HG03460 (cell line): ENCODE measurements around the gene SEMA3E.

ENCODE experiments used
- ATAC-seq: cut with Tn5 transposase; IDR thresholded peaks from one replicate; pipeline ENCODE4 v1.9.1; 2021; ENCODE audit not compliant: unreplicated experiment

Gene SEMA3E

DNA sequence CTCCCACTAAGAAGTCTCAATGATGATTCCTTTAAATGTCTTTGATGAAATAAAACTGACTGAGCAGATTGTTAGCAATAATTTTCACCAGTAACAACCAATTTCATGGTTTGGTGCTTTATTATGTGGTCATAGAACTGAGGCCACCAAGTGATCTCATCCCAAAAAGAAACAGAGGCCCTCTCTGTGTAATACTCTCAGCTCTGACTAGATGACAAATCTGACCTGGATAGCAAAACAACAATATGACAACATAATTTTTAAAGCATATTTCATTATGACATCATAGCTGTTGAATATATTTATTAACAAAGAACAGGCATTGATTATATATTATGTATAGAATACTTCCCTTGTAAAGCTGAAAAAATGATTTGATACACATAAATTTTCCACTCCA lies 5.9 kb downstream of the SEMA3E start:
- no peak for ATAC-seq

DNA sequence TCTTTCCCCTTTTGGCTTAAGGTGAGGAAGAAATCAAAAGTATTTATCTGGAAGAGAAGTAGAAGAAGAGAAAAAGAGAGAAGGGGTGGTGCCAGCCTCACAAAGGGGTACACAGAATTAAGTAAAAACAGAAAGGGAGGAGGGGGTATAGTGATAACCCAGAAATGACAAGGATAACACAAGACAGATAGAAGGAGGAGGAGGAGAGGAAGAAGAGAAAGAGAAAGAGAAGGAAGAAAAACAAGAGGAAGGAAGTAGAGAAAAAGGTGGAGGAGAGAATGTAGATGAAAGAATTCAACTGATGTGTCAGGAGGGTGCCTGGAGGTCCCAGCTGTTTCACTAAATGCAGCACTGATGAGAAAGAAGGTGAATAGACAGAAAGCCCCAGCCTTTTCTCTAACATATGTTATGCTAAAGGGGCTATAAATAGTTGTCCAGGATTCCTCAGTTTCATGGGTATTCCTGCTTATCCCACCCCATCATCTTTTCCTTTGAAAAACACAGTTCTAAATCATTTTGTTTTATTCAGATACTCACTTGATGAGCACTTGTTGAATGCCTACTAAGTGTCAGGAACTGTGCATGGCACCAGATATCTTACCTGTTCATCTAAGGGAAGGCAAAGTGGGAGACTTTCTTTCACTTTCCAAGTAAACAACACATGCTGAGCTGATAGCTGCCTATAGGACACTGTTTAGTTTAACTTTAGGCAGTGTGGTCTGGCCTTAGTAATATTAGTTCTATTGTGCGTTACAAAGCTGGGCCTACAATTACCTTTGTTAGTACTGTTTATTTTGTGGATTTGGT lies 8.0 kb downstream of the SEMA3E start:
- no peak for ATAC-seq

DNA sequence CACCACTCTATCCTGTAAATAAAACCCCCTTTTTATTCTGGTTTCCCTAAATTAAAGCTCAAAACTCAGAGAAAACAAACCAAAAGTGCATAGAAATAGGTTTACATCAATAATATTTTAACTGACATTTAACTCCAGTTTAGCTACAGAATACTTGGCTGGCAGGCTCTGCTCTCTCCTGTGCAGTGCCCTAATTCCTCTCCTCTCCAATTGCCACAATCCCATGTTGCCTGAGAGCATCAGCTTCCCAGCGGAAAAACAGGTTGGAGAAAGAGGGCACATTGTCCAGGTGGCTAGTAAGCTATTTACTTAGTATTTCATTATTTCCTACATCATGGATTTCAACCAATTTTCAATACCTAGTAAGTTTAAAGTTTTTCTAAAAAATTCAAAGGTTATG lies 8.7 kb downstream of the SEMA3E start:
- ATAC-seq, result no peak

DNA sequence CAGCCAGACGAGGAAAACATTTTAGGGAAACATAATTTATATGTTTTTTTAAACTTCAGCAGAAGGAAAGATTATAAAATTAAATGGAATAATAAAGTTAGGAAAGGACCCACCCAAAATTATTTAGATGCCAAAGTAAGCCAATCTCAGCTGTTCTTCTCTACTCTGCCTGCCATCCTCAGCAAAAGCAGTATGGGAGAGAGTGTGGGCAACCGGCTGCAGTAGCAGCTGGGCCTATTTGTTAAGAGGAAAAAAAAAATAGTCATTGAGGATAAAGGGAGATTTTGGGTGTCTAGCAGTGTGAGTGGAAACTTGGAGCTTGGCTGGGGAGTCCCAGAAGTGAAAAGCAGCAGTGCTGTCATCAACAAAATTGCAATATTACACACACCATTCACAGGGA lies 15.4 kb downstream of the SEMA3E start:
- ATAC-seq, result no peak

DNA sequence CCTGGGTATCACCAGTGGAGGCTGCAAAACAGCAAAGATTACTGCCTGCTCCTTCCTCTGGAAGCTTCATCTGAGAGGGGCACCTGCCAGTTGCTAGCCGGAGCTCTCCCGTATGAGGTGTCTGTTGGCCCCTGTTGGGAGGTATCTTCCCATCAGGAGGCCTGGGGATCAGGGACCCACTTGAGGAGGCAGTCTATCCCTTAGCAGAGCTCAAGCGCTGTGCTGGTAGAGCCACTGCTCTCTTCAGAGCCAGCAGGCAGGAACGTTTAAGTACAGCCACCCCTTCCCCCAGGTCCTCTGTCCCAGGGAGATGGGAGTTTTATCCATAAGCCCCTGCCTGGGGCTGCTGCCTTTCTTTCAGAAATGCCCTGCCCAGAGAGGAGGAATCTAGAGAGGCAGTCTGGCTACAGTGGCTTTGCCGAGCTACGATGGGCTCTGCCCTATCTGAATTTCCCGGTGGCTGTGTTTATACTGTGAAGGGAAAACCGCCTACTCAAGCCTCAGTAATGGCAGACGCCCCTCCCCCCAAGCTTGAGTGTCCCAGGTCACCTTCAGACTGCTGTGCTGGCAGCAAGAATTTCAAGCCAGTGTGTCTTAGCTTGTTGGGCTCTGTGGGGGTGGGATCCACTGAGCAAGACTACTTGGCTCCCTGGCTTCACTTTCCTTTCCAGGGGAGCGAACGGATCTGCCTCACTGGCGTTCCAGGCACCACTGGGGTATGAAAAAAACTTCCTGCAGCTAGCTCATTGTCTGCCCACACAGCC lies 19.6 kb downstream of the SEMA3E start:
- no peak for ATAC-seq

DNA sequence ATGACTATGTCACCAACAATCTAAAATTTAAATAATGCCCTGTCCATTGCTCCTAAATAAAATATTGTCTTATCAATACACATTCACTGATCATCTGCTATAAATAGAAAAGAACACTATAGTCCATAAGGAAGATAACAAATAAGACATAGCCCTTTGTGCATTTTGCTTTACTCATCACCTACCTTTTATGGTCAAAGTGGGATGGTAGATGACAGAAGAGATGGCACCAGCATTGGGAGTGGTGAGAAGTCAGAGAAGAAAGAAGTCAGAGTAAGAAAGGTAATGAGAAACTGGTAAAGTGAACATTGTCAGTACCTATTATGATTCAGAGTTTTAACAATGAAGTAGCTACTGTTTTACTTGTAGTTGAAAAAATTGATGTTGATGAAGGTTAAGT lies 31.1 kb downstream of the SEMA3E start:
- no peak for ATAC-seq

DNA sequence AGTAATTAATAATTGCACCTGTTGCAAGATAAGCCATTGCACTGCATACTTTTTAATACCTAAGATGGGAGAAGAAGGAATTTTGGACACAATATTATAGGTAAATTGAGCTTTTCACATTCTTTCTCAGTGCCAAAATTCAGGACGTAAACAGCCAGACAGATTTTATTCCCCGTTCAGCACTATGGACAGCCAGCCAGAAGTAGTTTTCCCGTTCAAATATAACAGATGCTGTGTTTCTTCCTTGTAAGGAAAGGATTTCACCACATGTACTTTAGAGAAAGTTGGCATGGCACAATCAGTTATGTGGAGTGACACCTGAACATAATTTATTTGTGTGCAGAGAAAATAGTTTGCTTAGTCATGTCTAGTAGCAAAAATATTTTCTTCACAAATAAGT lies 34.8 kb downstream of the SEMA3E start:
- ATAC-seq, result no peak

DNA sequence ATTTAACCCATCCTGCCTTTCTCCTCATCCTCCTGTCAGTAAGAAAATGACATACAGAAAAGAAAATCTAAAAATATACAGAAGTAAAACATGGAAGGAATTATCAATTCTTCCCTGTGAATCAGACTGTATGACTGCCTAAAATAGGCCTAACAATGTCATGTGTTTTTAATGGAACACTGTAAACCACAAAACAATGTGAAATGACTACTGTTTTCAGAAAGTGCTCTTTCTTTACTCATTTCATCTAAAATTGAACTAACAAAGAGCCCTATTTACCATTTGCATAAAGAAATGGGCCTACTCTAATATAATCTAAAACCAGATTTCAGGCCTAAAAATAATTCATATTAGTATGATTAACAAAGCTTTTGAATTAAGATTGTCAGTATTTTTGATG lies 35.7 kb downstream of the SEMA3E start:
- no peak for ATAC-seq

DNA sequence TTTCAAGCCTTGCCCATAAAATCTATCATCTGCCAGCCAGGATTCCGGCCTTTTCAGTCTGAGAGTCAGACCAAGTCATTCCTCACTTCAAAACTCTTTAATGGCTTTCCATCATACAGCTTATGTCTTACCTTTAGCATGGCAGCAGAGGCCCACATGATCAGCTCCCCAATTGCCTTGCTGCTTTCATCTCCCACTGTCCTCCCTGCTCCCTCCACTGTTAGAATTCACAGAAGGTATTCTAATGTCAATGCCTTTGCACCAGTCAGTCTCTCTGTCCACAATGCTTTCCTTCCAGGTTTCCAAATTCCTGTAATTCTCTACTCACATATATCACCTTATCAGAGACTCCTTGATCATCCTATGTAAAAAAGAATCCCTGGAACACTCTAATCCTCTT lies 37.2 kb downstream of the SEMA3E start:
- no peak for ATAC-seq

DNA sequence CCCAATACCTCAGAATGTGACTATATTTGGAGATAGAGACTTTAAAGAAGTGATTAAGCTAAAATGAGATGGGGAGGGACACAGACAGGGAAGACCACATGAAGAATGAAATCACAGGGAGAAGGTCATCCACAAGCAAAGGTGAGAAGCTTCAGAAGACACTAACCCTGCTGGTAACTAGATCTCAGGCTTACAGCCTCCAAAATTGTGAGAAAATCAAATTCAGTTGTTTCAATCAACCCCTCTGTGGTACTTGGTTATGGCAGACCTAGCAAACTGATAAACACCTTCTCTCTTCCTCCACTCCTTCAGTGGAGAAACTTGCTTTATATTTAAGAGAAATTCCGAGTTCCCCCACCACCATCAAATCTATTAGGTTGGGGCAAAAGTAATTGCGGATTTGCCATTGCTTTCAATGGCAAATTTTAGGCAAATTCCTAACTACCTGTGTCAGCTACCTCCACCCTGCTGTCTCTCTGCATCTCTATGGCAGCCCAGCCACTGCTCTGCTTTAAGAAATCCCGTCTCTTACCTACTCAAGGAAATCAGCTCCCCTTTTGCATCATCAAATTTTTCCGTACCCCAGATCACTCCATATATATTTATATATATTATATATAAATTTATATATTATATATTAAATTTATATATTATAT lies 38.2 kb downstream of the SEMA3E start:
- ATAC-seq, result no peak

DNA sequence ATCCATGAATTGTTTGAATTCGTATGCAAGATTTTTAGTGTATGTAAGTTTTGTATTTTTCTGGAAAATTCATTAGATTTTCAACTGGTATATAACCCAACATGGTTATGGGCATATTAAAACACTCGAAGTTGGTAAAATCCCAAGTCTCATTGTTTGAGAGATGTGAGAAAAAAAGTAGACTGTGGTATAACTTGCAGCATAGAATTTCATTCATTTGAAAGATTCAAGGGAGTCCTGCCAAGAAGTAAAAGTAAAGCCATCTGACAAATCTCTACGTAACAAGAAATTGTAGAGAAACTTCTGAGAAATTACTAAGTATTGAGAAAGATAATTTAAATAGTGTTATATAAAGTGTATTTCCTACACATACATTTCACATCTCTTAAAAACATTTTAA lies 40.2 kb downstream of the SEMA3E start:
- no peak for ATAC-seq

DNA sequence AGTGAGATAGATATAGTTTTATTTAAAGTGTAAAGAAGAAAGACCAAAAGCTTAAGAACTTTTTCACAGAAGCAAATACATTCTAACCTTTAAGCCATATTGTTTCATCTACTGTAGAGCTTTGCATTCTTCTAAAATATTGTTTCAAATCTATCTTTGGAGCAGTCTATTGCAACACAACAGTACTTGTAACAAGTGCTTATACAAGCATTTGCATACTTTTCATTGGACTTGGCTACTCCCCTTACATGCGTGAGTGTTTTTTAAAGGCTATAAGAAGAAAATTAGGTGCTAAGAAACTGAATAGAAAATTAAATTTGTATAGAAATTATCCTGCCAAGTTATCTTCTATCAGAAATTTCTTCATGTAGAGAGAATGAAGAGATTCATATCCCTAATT lies 45.3 kb downstream of the SEMA3E start:
- no peak for ATAC-seq

DNA sequence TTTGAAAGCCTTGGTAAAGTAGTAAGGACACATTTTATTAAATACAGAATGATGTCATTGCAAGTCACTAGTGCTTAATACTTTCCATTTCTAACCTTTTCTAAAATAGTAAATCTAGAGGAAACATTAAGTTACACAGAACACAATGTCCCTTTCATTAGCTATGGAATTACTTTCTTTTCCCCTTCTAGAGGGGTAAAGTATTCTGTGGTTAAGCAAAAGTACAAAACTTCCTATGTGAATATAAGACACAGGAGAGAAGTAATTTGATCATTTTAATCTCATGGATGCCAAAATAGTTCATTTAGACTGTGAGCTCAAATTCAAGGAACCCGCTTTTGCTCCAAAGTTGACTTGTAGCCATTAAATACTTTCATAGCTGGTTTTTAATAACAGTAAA lies 49.8 kb downstream of the SEMA3E start:
- ATAC-seq, result no peak

DNA sequence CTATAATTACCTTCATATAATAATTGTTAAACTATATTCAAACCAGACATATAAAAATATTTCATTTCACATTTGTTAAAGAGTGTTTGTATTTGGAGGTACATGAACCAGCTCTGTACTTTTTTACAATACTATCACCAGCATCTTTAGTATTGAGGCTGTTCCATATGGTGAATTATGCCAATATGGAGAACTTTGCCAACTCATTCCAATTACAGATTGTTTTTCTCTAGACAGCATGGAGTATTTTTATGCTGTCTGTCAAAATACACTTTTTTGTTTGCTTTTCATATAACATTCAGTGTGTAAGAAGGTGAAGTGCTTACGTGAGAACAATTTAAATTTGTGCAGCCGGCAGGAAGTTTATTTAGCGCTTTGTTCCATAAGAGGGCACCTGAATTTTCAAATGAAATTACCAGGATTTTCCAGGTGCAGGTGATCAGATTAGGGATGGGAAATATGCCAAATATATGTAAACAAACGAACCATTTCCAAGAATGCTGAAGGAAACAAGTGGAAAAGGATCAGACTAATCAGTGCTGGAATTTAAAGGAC lies 54.9 kb downstream of the SEMA3E start:
- ATAC-seq, result no peak

DNA sequence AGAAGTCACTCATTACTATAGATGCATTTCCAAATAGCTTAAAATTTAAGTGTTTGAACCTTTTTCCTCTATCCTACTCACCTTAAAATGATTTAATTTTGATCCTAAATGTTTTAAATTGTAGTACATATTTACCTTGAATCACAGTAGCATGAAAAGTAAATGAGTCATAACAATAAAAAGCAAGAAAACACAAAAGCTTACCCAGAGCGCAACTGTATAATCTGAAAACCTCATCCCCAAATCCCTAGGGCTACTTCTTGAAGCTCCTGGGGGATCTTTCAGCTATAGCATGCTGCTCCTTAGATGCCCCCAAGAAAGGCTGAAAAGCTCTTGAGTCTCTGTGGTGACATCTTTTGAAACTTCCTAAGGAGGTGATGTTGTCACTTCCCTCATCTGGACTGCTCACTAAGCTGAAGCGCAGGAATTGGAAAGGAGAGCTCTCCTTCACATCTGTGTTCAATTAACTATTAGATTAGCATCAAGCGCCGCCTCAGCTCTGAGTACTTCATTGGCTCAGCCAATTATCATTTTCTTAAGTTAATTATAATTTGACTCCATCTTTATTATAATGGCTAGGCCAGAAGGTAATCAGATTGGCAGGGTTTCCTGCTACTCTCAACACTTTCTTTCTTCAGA lies 60.2 kb downstream of the SEMA3E start:
- ATAC-seq, result no peak

DNA sequence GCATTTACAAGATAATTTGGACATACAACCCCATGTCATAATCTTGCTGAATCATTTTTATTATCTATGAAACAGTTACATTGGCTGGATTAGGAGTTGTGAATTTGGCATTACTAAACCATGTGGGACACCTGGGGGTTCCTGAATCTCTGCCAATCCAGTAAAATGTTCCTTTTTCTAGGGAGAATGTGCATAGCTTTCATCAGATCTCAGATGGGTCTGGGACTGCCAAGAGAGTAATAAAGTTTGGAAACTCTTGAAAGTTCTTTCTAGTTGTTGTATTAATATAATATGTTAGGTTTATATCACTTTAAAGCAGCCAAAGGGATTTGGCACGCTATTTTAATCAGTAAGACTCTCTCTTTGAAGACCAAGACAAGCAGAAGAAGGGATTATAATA lies 62.7 kb downstream of the SEMA3E start:
- no peak for ATAC-seq

DNA sequence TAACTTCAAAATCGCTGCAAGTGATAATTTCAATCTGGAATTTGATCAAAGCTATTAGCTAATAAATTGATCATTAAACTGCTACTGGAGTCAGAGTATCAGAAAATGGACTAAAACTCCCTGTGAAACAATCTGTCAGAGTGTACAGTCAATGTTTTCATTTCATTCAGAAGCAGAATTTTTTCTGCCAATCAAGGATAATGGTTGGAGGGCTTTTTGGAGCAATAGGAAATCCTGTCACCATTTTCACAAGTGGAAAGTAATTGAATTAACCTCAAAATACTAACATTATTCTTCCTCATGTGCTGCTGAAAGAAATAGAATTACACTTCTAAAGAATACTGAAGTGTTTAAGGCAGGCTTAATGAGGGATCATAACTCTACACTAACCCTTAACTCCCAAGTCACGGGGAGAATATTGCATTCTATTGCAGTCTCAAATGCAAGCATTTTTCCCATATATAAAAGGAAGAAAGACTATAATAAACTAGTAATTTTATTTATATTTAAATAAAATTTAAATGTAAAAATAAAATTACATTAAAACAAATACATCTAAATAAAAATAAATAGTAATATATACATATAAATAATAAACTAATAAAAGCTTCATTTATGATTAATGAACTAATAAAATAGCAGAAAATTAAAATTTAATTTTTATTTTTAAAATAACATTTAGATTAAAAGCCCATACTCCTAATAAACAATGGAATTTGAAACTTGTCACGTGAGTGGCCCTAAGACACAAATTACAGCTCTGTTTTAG lies 67.1 kb downstream of the SEMA3E start:
- no peak for ATAC-seq

DNA sequence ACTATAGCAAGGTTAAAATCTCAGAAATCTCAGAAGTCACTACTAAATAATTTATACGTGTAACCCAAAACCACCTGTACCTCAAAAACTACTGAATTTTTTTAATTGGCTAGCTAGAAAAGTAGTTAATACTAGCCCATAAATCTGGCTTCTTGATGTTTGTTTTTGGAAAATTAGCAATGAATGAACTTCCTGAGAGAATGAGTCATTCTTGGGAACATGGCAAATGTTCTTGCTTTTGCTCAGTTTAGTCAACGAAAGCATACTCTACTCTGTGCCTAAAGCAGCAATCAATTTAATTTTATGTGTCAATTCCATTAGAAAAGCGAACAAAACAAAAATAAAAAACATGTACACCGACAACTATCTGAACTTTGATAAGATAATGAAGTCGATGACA lies 69.2 kb downstream of the SEMA3E start:
- ATAC-seq, result no peak

DNA sequence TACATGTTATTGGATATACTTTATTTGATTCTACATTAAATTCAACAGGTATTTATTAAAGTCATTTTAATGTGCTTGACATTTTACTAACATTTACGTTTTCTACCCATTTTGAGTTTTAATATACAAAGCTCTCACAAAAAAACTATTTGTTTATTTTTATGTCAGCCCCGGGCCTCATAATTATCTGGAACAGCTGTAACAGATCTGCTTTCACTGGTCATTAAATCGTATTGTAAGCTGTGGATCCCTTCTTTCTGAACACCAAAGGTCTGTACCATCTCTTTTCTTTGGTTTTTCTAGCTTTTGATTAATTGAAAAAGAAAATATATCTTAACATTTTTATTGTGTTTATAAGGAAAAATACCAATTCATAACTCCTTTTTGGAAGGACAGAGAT lies 73.5 kb downstream of the SEMA3E start:
- no peak for ATAC-seq

DNA sequence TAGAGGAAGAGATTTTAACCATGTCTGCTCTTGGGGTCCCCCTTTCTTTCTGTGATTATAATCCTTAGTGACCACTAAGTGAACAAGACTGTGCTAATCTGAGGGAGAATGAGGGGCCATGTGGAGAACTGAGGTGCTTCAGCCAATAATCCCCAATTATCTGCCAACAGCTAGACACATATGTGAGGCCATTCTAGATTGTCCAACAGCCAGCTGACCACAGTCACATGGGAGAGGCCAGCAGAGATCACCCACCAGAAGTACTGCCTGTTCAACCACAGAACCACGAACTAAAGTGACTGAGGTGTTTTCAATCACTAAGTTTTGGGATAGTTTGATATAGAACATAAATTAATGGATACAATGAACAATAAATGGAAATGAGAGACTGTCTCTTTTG lies 74.3 kb downstream of the SEMA3E start:
- no peak for ATAC-seq

DNA sequence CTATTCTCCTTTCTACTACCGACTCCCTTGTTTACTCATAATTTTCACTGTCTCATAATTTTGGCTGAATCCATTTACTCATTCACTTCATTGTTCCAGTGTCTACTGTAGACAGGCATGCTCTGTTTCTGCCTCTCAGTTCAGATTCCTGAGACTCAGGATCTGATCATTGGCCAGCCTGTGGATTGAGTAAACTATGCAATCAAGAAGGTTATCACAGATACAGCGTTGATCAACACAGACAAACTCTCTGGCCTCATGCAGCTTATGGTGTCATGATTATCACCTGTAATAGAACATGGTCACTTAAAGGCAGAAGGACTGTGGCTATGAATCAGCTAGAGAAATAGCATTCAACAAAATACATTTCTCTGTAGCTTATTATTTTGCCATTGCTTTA lies 86.0 kb downstream of the SEMA3E start:
- no peak for ATAC-seq
